HepG2 (cell line): ENCODE data around the gene KIR3DL3. TPM values are rescaled to one million over a fixed set of nuclear protein-coding genes. Genes with fewer than 3 reads are reported as not detected.
A peak's percentile ranks its signal among the peaks of the same experiment; 100 is the strongest.

ENCODE experiments used
- CEBPB ChIP-seq: IDR thresholded peaks from 2 replicates; pipeline ENCODE4 v1.6.1; 2011; ENCODE audit warnings: low read depth, low read length, improper control_type of control experiment, borderline replicate concordance
- ELF4 ChIP-seq: sonication (generic); formaldehyde crosslinking; IDR thresholded peaks from 2 replicates; pipeline ENCODE4 v1.5.0; 2020; ENCODE audit warnings: missing genetic modification reagents, mild to moderate bottlenecking, moderate library complexity, borderline replicate concordance
- HDAC1 ChIP-seq: sonication (generic); formaldehyde crosslinking; IDR thresholded peaks from 2 replicates; pipeline ENCODE4 v1.5.1; 2020; ENCODE audit warnings: mild to moderate bottlenecking, missing genetic modification reagents
- HOXA5 ChIP-seq: sonication (generic); formaldehyde crosslinking; IDR thresholded peaks from 2 replicates; pipeline ENCODE4 v1.4.0; 2020; ENCODE audit warnings: missing genetic modification reagents
- MYC ChIP-seq: sonication (generic); formaldehyde crosslinking; IDR thresholded peaks from 2 replicates; pipeline ENCODE4 v1.9.0; 2021; ENCODE audit warnings: missing genetic modification reagents, borderline replicate concordance
- NFKB2 ChIP-seq: sonication (generic); formaldehyde crosslinking; IDR thresholded peaks from 2 replicates; pipeline ENCODE4 v1.4.0; 2020; ENCODE audit warnings: missing genetic modification reagents, borderline replicate concordance
- RARG ChIP-seq: sonication (generic); formaldehyde crosslinking; IDR thresholded peaks from 2 replicates; pipeline ENCODE4 v1.4.0; 2020; ENCODE audit warnings: low read depth, mild to moderate bottlenecking, missing genetic modification reagents
- TBL1XR1 ChIP-seq: fragments of 150-350 bp; IDR thresholded peaks from 2 replicates; pipeline ENCODE4 v1.6.1; 2014; ENCODE audit warnings: borderline replicate concordance, low read length; ENCODE audit not compliant: partially characterized antibody
- TEAD2 ChIP-seq: sonication (generic); formaldehyde crosslinking; IDR thresholded peaks from 2 replicates; pipeline ENCODE4 v1.9.0; 2021; ENCODE audit warnings: missing genetic modification reagents
- U2AF1 ChIP-seq: fragments of 200-400 bp; formaldehyde crosslinking; optimal IDR thresholded peaks from 2 replicates; pipeline ENCODE3; 2017; ENCODE audit warnings: mild to moderate bottlenecking, low read depth, low read length
- ZBED4 ChIP-seq: sonication (generic); formaldehyde crosslinking; IDR thresholded peaks from 2 replicates; pipeline ENCODE4 v1.4.0; 2020; ENCODE audit warnings: missing genetic modification reagents, borderline replicate concordance
- ZBTB21 ChIP-seq: sonication (generic); formaldehyde crosslinking; IDR thresholded peaks from 2 replicates; pipeline ENCODE4 v1.4.0; 2020; ENCODE audit warnings: missing genetic modification reagents
- ZFP90 ChIP-seq: sonication (generic); formaldehyde crosslinking; IDR thresholded peaks from 2 replicates; pipeline ENCODE4 v1.8.0; 2022; ENCODE audit warnings: missing genetic modification reagents, mild to moderate bottlenecking, inconsistent platforms, borderline replicate concordance
- ZMYM3 ChIP-seq: sonication (generic); formaldehyde crosslinking; IDR thresholded peaks from 2 replicates; pipeline ENCODE4 v1.5.1; 2020; ENCODE audit warnings: mild to moderate bottlenecking, missing genetic modification reagents
- ZNF256 ChIP-seq: sonication (generic); formaldehyde crosslinking; conservative IDR thresholded peaks from 2 replicates; pipeline ENCODE4 v1.4.0; 2020; ENCODE audit warnings: missing genetic modification reagents
- ZNF30 ChIP-seq: sonication (generic); formaldehyde crosslinking; IDR thresholded peaks from 2 replicates; pipeline ENCODE4 v1.5.0; 2020; ENCODE audit warnings: mild to moderate bottlenecking, missing genetic modification reagents
- ZNF414 ChIP-seq: sonication (generic); formaldehyde crosslinking; IDR thresholded peaks from 2 replicates; pipeline ENCODE4 v1.5.0; 2020; ENCODE audit warnings: missing genetic modification reagents
- ZNF441 ChIP-seq: sonication (generic); formaldehyde crosslinking; IDR thresholded peaks from 2 replicates; pipeline ENCODE4 v1.7.0; 2021; ENCODE audit warnings: missing genetic modification reagents, borderline replicate concordance
- ZNF503 ChIP-seq: sonication (generic); formaldehyde crosslinking; IDR thresholded peaks from 2 replicates; pipeline ENCODE4 v1.4.0; 2020; ENCODE audit warnings: missing genetic modification reagents
- ZNF577 ChIP-seq: sonication (generic); formaldehyde crosslinking; IDR thresholded peaks from 2 replicates; pipeline ENCODE4 v1.4.0; 2020; ENCODE audit warnings: mild to moderate bottlenecking, low read depth, missing genetic modification reagents, borderline replicate concordance
- ZNF619 ChIP-seq: sonication (generic); formaldehyde crosslinking; IDR thresholded peaks from 2 replicates; pipeline ENCODE4 v1.4.0; 2020; ENCODE audit warnings: mild to moderate bottlenecking, missing genetic modification reagents
- ZNF713 ChIP-seq: sonication (generic); formaldehyde crosslinking; IDR thresholded peaks from 2 replicates; pipeline ENCODE4 v1.4.0; 2020; ENCODE audit warnings: mild to moderate bottlenecking, missing genetic modification reagents
- ZNF747 ChIP-seq: sonication (generic); formaldehyde crosslinking; IDR thresholded peaks from 2 replicates; pipeline ENCODE4 v1.8.1; 2023; ENCODE audit warnings: missing genetic modification reagents, mild to moderate bottlenecking, borderline replicate concordance
- ZNF891 ChIP-seq: sonication (generic); formaldehyde crosslinking; IDR thresholded peaks from 2 replicates; pipeline ENCODE4 v1.5.0; 2020; ENCODE audit warnings: mild to moderate bottlenecking, missing genetic modification reagents
- ZSCAN30 ChIP-seq: sonication (generic); formaldehyde crosslinking; IDR thresholded peaks from 2 replicates; pipeline ENCODE4 v1.5.0; 2020; ENCODE audit warnings: mild to moderate bottlenecking, missing genetic modification reagents
- polyA plus RNA-seq, 8 experiments: library from polyadenylated mRNA; depleted of rRNA in 3 of 8; stranded (reverse) in 7 of 8; unstranded in 1 of 8; fragments of >200 nt; fragmentation: Illumina TruSeq in 4 of 8; extraction: Trizol in 4 of 8; gene quantifications; 2 replicates each; pipeline versions ENCODE4 v1.2.1 to v1.2.3, GENCODE V29; 2011 to 2016; ENCODE audit warnings: low read depth in 4 of 8, missing spikeins in 1 of 8, mixed read lengths in 1 of 8; ENCODE audit not compliant: insufficient read depth in 1 of 8
- total RNA-seq, 5 experiments: library from RNA; depleted of rRNA; stranded (reverse); fragments of >200 nt; fragmentation: Illumina TruSeq; extraction: Trizol; gene quantifications; 2 replicates each; pipeline ENCODE4 v1.2.3, GENCODE V29; 2016; ENCODE audit warnings: low read depth in 1 of 5

KIR3DL3 gene
- total and polyA plus RNA-seq, 2 of the 13 experiments (the other 11 are each of a cell fraction or from before 2014, with no cell fraction given): not detected

- TF ChIP-seq ZNF441 (CRISPR knock-in tag) (peak; percentile 90), RARG (no peak), ZNF414 (no peak), TEAD2 (0 out of 2 replicates have a peak, but pooled peaks have one; percentile 47), ZNF747 (CRISPR knock-in tag) (no peak), ZNF891 (CRISPR knock-in tag) (no peak), NFKB2 (CRISPR knock-in tag) (no peak; the same call in 1 of the 2 replicates), ZBED4 (CRISPR knock-in tag) (peak; percentile 64; the same call in 1 of the 2 replicates), HDAC1 (CRISPR knock-in tag) (no peak), CEBPB (no peak), HOXA5 (peak; percentile 92), MYC (CRISPR knock-in tag) (no peak), ZNF256 (CRISPR knock-in tag) (0 out of 2 replicates have a peak, but pooled peaks have one; percentile 47), ZNF30 (no peak), U2AF1 (no peak), ZNF713 (CRISPR knock-in tag) (no peak), ZNF503 (CRISPR knock-in tag) (no peak), ZNF577 (no peak), ZSCAN30 (CRISPR knock-in tag) (no peak), ZMYM3 (CRISPR knock-in tag) (no peak), TBL1XR1 (no peak), ZNF619 (CRISPR knock-in tag) (no peak), ZBTB21 (peak; percentile 55; the same call in 1 of the 2 replicates), ZFP90 (CRISPR knock-in tag) (no peak), ELF4 (CRISPR knock-in tag) (no peak)
Measured at GRCh38 chr19:54684527-54684926, 39.7 kb upstream of the KIR3DL3 start (continued).
